HEK293 (cell line): ENCODE results near the gene PDE3B.

Source experiments
- CTCF ChIA-PET: fragments of 350-600 bp; formaldehyde crosslinking; extraction: SDS; loops from one replicate; lab custom pipeline; 2021; ENCODE audit warnings: antibody characterized with exemption; lab: Yijun Ruan, JAX
- POLR2A ChIA-PET: fragments of 300-600 bp; formaldehyde crosslinking; extraction: SDS; loops from one replicate; lab custom pipeline; 2020; ENCODE audit warnings: antibody characterized with exemption, inconsistent platforms; lab: Yijun Ruan, JAX
- H3K27ac ChIP-seq: fragments of 200-500 bp; sonication (Bioruptor generic); 2 replicates; pipeline ENCODE4 v1.5.1; 2014; ENCODE audit warnings: low read depth, low read length, control low read depth, inconsistent platforms; ENCODE audit errors: extremely low read depth
- H3K36me3 ChIP-seq, 2 experiments: fragments of 200-500 bp in 1 of 2; sonication (Bioruptor generic) in 1 of 2; 1 replicate in 1 of 2; 2 replicates in 1 of 2; pipeline ENCODE4 v1.5.1; 2014 to 2017; ENCODE audit warnings: inconsistent platforms in 2 of 2, low read length in 2 of 2; ENCODE audit not compliant: control insufficient read depth in 2 of 2, insufficient read depth in 1 of 2
- H3K4me1 ChIP-seq: fragments of 200-500 bp; sonication (Bioruptor generic); 2 replicates; pipeline ENCODE4 v1.5.1; 2014; ENCODE audit warnings: mild to moderate bottlenecking, low read length, inconsistent platforms; ENCODE audit not compliant: control insufficient read depth, insufficient read depth
- H3K4me3 ChIP-seq: 2 replicates; pipeline ENCODE4 v1.5.1; 2011; ENCODE audit warnings: low read depth, mild to moderate bottlenecking, control low read depth, low read length, moderate library complexity
- H3K9me3 ChIP-seq: fragments of 200-500 bp; sonication (Bioruptor generic); 2 replicates; pipeline ENCODE4 v1.5.1; 2014; ENCODE audit warnings: low read depth, low read length, inconsistent platforms; ENCODE audit not compliant: control insufficient read depth, insufficient read depth
- FEZF1 ChIP-seq: fragments of 450-650 bp; formaldehyde crosslinking; IDR thresholded peaks from 2 replicates; pipeline ENCODE4 v1.5.1; 2016; ENCODE audit warnings: missing biosample characterization, missing genetic modification characterization
- HIC1 ChIP-seq: fragments of 450-650 bp; formaldehyde crosslinking; IDR thresholded peaks from 2 replicates; pipeline ENCODE4 v1.5.1; 2016; ENCODE audit warnings: missing biosample characterization, missing genetic modification characterization
- HOXC10 ChIP-seq: sonication (generic); formaldehyde crosslinking; IDR thresholded peaks from 2 replicates; pipeline ENCODE4 v1.8.1; 2023; ENCODE audit warnings: mild to moderate bottlenecking, missing genetic modification reagents
- PRDM1 ChIP-seq: fragments of 450-650 bp; formaldehyde crosslinking; IDR thresholded peaks from 2 replicates; pipeline ENCODE4; 2016; ENCODE audit warnings: missing biosample characterization, missing genetic modification characterization
- WT1 ChIP-seq: fragments of 450-650 bp; formaldehyde crosslinking; IDR thresholded peaks from 2 replicates; pipeline ENCODE4 v1.5.1; 2016; ENCODE audit warnings: missing biosample characterization, missing genetic modification characterization
- ZBTB21 ChIP-seq: fragments of 450-650 bp; formaldehyde crosslinking; IDR thresholded peaks from 2 replicates; pipeline ENCODE4 v1.5.1; 2017; ENCODE audit warnings: missing biosample characterization, missing genetic modification characterization
- ZBTB26 ChIP-seq: fragments of 450-650 bp; formaldehyde crosslinking; optimal IDR thresholded peaks from 2 replicates; pipeline ENCODE3; 2016; ENCODE audit warnings: missing biosample characterization, mild to moderate bottlenecking, missing genetic modification characterization
- ZBTB44 ChIP-seq: fragments of 450-650 bp; IDR thresholded peaks from 2 replicates; pipeline ENCODE4 v1.5.1; 2018; ENCODE audit warnings: missing biosample characterization, mild to moderate bottlenecking, missing genetic modification characterization
- ZBTB7A ChIP-seq: fragments of 450-650 bp; formaldehyde crosslinking; IDR thresholded peaks from 2 replicates; pipeline ENCODE4 v1.5.1; 2016; ENCODE audit warnings: low read depth, missing biosample characterization, missing genetic modification characterization
- ZFHX2 ChIP-seq: fragments of 450-650 bp; formaldehyde crosslinking; conservative IDR thresholded peaks from 2 replicates; pipeline ENCODE4 v1.5.1; 2016; ENCODE audit warnings: missing biosample characterization, missing genetic modification characterization
- ZFP3 ChIP-seq: fragments of 450-650 bp; formaldehyde crosslinking; IDR thresholded peaks from 2 replicates; pipeline ENCODE4 v1.5.1; 2016; ENCODE audit warnings: low read depth, missing biosample characterization, missing genetic modification characterization
- ZIC2 ChIP-seq: fragments of 450-650 bp; formaldehyde crosslinking; IDR thresholded peaks from 2 replicates; pipeline ENCODE4 v1.5.1; 2016; ENCODE audit warnings: missing biosample characterization, missing genetic modification characterization
- ZNF114 ChIP-seq: fragments of 450-650 bp; formaldehyde crosslinking; IDR thresholded peaks from 2 replicates; pipeline ENCODE4 v1.5.0; 2017; ENCODE audit warnings: missing biosample characterization, missing genetic modification characterization
- ZNF146 ChIP-seq: fragments of 450-650 bp; formaldehyde crosslinking; IDR thresholded peaks from 2 replicates; pipeline ENCODE4 v1.5.1; 2016; ENCODE audit warnings: missing biosample characterization, missing genetic modification characterization
- ZNF175 ChIP-seq: fragments of 450-650 bp; formaldehyde crosslinking; IDR thresholded peaks from 2 replicates; pipeline ENCODE4 v1.5.1; 2016; ENCODE audit warnings: missing biosample characterization, missing genetic modification characterization
- ZNF292 ChIP-seq: fragments of 450-650 bp; formaldehyde crosslinking; IDR thresholded peaks from 2 replicates; pipeline ENCODE4 v1.5.1; 2016; ENCODE audit warnings: low read depth, missing biosample characterization, missing genetic modification characterization, borderline replicate concordance
- ZNF324 ChIP-seq: fragments of 450-650 bp; formaldehyde crosslinking; IDR thresholded peaks from 2 replicates; pipeline ENCODE4 v1.5.1; 2016; ENCODE audit warnings: missing biosample characterization, missing genetic modification characterization
- ZNF335 ChIP-seq: fragments of 450-650 bp; formaldehyde crosslinking; conservative IDR thresholded peaks from 2 replicates; pipeline ENCODE4 v1.5.1; 2016; ENCODE audit warnings: missing biosample characterization, missing genetic modification characterization
- ZNF394 ChIP-seq: fragments of 450-650 bp; formaldehyde crosslinking; IDR thresholded peaks from 2 replicates; pipeline ENCODE4 v1.5.1; 2016; ENCODE audit warnings: missing biosample characterization, missing genetic modification characterization, mild to moderate bottlenecking, moderate library complexity, borderline replicate concordance
- ZNF510 ChIP-seq: fragments of 450-650 bp; formaldehyde crosslinking; IDR thresholded peaks from 2 replicates; pipeline ENCODE4 v1.5.1; 2018; ENCODE audit warnings: mild to moderate bottlenecking, missing genetic modification characterization, missing biosample characterization; ENCODE audit not compliant: insufficient replicate concordance
- ZNF513 ChIP-seq: fragments of 450-650 bp; IDR thresholded peaks from 2 replicates; pipeline ENCODE4 v1.5.1; 2018; ENCODE audit warnings: missing biosample characterization, missing genetic modification characterization
- ZNF548 ChIP-seq: fragments of 450-650 bp; formaldehyde crosslinking; IDR thresholded peaks from 2 replicates; pipeline ENCODE4 v1.5.1; 2016; ENCODE audit warnings: missing biosample characterization, missing genetic modification characterization
- ZNF555 ChIP-seq: fragments of 450-650 bp; formaldehyde crosslinking; conservative IDR thresholded peaks from 2 replicates; pipeline ENCODE4 v1.5.1; 2017; ENCODE audit warnings: missing biosample characterization, mild to moderate bottlenecking, missing genetic modification characterization, inconsistent platforms
- ZNF580 ChIP-seq: fragments of 450-650 bp; formaldehyde crosslinking; IDR thresholded peaks from 2 replicates; pipeline ENCODE4 v1.5.1; 2016; ENCODE audit warnings: missing biosample characterization, missing genetic modification characterization
- ZNF629 ChIP-seq: fragments of 450-650 bp; formaldehyde crosslinking; IDR thresholded peaks from 2 replicates; pipeline ENCODE4 v1.5.1; 2017; ENCODE audit warnings: missing biosample characterization, missing genetic modification characterization
- ZNF830 ChIP-seq: fragments of 450-650 bp; IDR thresholded peaks from 2 replicates; pipeline ENCODE4 v1.5.0; 2018; ENCODE audit warnings: missing biosample characterization, missing genetic modification characterization, low read depth, mild to moderate bottlenecking, moderate library complexity

Gene PDE3B

GRCh38 chr11:14619603-14620531 is 23.7 kb upstream of the PDE3B start:
- POLR2A ChIA-PET, result no interaction called here

GRCh38 chr11:14622223-14622954 is 21.2 kb upstream of the PDE3B start:
- TF ChIP-seq ZFHX2 (tag by site-specific recombination) (no peak), ZBTB26 (tag by site-specific recombination) (no peak), ZNF513 (tag by site-specific recombination) (no peak), ZBTB21 (tag by site-specific recombination) (no peak), ZFP3 (no peak), ZBTB7A (no peak), ZNF175 (tag by site-specific recombination) (no peak), ZNF292 (no peak), ZNF146 (tag by site-specific recombination) (no peak), ZNF114 (tag by site-specific recombination) (no peak), PRDM1 (tag by site-specific recombination) (no peak), ZNF580 (tag by site-specific recombination) (no peak), HIC1 (no peak), WT1 (tag by site-specific recombination) (no peak), ZNF555 (tag by site-specific recombination) (no peak), ZNF548 (tag by site-specific recombination) (no peak)
- Histone ChIP-seq H3K36me3 (no peaks in the 10 kb centered on the region), H3K4me1 (no peaks in the 10 kb centered on the region), H3K27ac (no peak overlapping the region), H3K9me3 (no peaks in the 10 kb centered on the region), H3K4me3 (no peak overlapping the region)
- ChIA-PET CTCF (interaction anchor here (0.8 to 4.0 kb wide), 3 partner anchors 13 to 285 kb away, joined by 3 to 19 read pairs (median 3); no protein-coding TSS in a partner anchor), POLR2A (no interaction called here)

More at GRCh38 chr11:14619603-14620531, 23.7 kb upstream of the PDE3B start:
- H3K4me3 ChIP-seq, result no peak overlapping the region
- H3K9me3 ChIP-seq, result no peaks in the 10 kb centered on the region
- H3K4me1 ChIP-seq, result no peaks in the 10 kb centered on the region
- no peak for TF ChIP-seq ZNF830 (tag by site-specific recombination)
- no peak for TF ChIP-seq ZFP3
- TF ChIP-seq ZBTB44 (tag by site-specific recombination), result no peak
- TF ChIP-seq ZNF510 (tag by site-specific recombination), result no peak
- no peak for TF ChIP-seq ZNF629
- TF ChIP-seq ZNF335 (tag by site-specific recombination), result no peak
- TF ChIP-seq ZIC2 (tag by site-specific recombination), result no peak
- no peak for TF ChIP-seq HOXC10
- TF ChIP-seq FEZF1, result no peak
- no peak for TF ChIP-seq ZNF324 (tag by site-specific recombination)
- no peak for TF ChIP-seq ZNF394 (tag by site-specific recombination)
- H3K27ac ChIP-seq, result no peak overlapping the region
- CTCF ChIA-PET, result interaction anchor here (0.6 to 0.7 kb wide), 3 partner anchors 34 to 1196 kb away, joined by 3 to 4 read pairs (median 4); no protein-coding TSS in a partner anchor
- no peaks in the 10 kb centered on the region for H3K36me3 ChIP-seq
